K562 (cell line): Measurements from ENCODE around the gene PARD3B. TPM values are rescaled to one million over a fixed set of nuclear protein-coding genes. Genes with fewer than 3 reads are reported as not detected.

Experiments
- ATAC-seq: fragments of 200-7000 bp; cut with Tn5 transposase; 3 replicates; pipeline ENCODE4 v1.9.1; 2020; ENCODE audit warnings: moderate library complexity
- BruUV-seq: library from RNA; stranded (reverse); fragments of 400-500 nt; replicated peaks from 2 replicates; lab custom pipeline; 2021; lab: Mats Ljungman, UMichigan
- CTCF ChIA-PET: fragments of 300-600 bp; formaldehyde crosslinking; extraction: SDS; loops from one replicate; lab custom pipeline; 2021; ENCODE audit warnings: low intra/inter-chr PET ratio; lab: Yijun Ruan, JAX
- POLR2A ChIA-PET: fragments of 300-600, 350-650 bp; sonication (Branson Sonifier 250); formaldehyde crosslinking; extraction: SDS; loops from one replicate; lab custom pipeline; 2021; ENCODE audit warnings: antibody characterized with exemption, inconsistent platforms; lab: Yijun Ruan, JAX
- DNase-seq, 4 experiments: peaks; one replicate each; pipeline versions ENCODE4 v3.0.0 to v3.0.0-alpha.2; 2011 to 2018; ENCODE audit warnings: low spot score in 3 of 4, mixed read lengths in 3 of 4; ENCODE audit errors: extremely low read depth in 1 of 4
- FAIRE-seq: peaks from 2 replicates; lab custom pipeline; 2011; peaks lifted over from hg19 to GRCh38; lab: Jason Lieb, UNC
- H2AFZ ChIP-seq: 2 replicates; pipeline ENCODE4 v1.6.0; 2011; ENCODE audit warnings: low read depth, low read length, control low read depth, inconsistent platforms
- H3K27ac ChIP-seq: fragments of 200-600 bp; 3 replicates; pipeline ENCODE4 v1.8.0; 2011; ENCODE audit warnings: low read depth, mild to moderate bottlenecking, control low read depth, inconsistent platforms, low read length, moderate library complexity, mixed read lengths; ENCODE audit errors: extremely low read depth
- H3K27me3 ChIP-seq, 2 experiments: fragments of 300-600 bp in 1 of 2; 2 replicates in 1 of 2; 3 replicates in 1 of 2; pipeline versions ENCODE4 v1.6.0 to v1.8.0; 2011; ENCODE audit warnings: inconsistent platforms in 2 of 2, low read length in 2 of 2, mild to moderate bottlenecking in 1 of 2, mixed read lengths in 1 of 2, moderate library complexity in 1 of 2; ENCODE audit not compliant: control insufficient read depth in 2 of 2, insufficient read depth in 2 of 2
- H3K36me3 ChIP-seq: fragments of 300-600 bp; 3 replicates; pipeline ENCODE4 v1.8.0; 2011; ENCODE audit warnings: mild to moderate bottlenecking, low read length, inconsistent platforms; ENCODE audit not compliant: control insufficient read depth, insufficient read depth
- H3K4me1 ChIP-seq, 2 experiments: fragments of 200-600 bp in 1 of 2; replicated peaks in 1 of 2; 2 replicates in 1 of 2; 3 replicates in 1 of 2; pipeline versions ENCODE4 v1.5.1 to v1.8.0; 2011; ENCODE audit warnings: inconsistent platforms in 2 of 2, low read length in 2 of 2, mild to moderate bottlenecking in 1 of 2, mixed read lengths in 1 of 2, moderate library complexity in 1 of 2; ENCODE audit not compliant: control insufficient read depth in 2 of 2, insufficient read depth in 2 of 2
- H3K4me2 ChIP-seq: 2 replicates; pipeline ENCODE4 v1.6.1; 2011; ENCODE audit warnings: low read length, control low read depth, inconsistent platforms, mixed read lengths; ENCODE audit not compliant: insufficient read depth
- H3K4me3 ChIP-seq: fragments of 200-600 bp; sonication (generic), shearing (Covaris generic); 2 replicates; pipeline ENCODE4 v1.5.1; 2016; ENCODE audit warnings: control low read depth, inconsistent platforms
- H3K79me2 ChIP-seq: fragments of 200-600 bp; 3 replicates; pipeline ENCODE4 v1.8.0; 2011; ENCODE audit warnings: low read length, inconsistent platforms; ENCODE audit not compliant: control insufficient read depth, insufficient read depth
- H3K9ac ChIP-seq, 2 experiments: 2 replicates each; pipeline versions ENCODE4 v1.6.0 to v1.6.1; 2011; ENCODE audit warnings: low read depth in 2 of 2, low read length in 2 of 2, control low read depth in 1 of 2, inconsistent platforms in 1 of 2, mild to moderate bottlenecking in 1 of 2, mixed read lengths in 1 of 2; ENCODE audit not compliant: insufficient read depth in 1 of 2
- H3K9me1 ChIP-seq: one replicate; pipeline ENCODE4 v1.6.0; 2011; ENCODE audit warnings: inconsistent platforms, mild to moderate bottlenecking, low read length, moderate library complexity; ENCODE audit not compliant: control insufficient read depth, insufficient read depth
- H3K9me3 ChIP-seq: replicated peaks from 2 replicates; pipeline ENCODE4 v1.5.1; 2011; ENCODE audit warnings: low read depth, low read length, inconsistent platforms; ENCODE audit not compliant: control insufficient read depth, insufficient read depth
- H4K20me1 ChIP-seq: replicated peaks from 2 replicates; pipeline ENCODE4 v1.6.1; 2011; ENCODE audit warnings: low read length, inconsistent platforms, mixed read lengths; ENCODE audit not compliant: control insufficient read depth, insufficient read depth
- E2F4 ChIP-seq: sonication (generic); formaldehyde crosslinking; IDR thresholded peaks from 2 replicates; pipeline ENCODE4 v1.8.0; 2022; ENCODE audit warnings: mild to moderate bottlenecking, low read depth, missing genetic modification reagents
- EHMT2 ChIP-seq: fragments of 450-650 bp; IDR thresholded peaks from 2 replicates; pipeline ENCODE4 v1.6.1; 2018; ENCODE audit warnings: antibody characterized with exemption
- ESRRB ChIP-seq: fragments of 250-450 bp; sonication (Bioruptor Pico); IDR thresholded peaks from 2 replicates; pipeline ENCODE4 v1.5.0; 2020; ENCODE audit warnings: mild to moderate bottlenecking, moderate library complexity, borderline replicate concordance
- FOXM1 ChIP-seq, 2 experiments: fragments of 450-650 bp in 1 of 2; sonication (generic) in 1 of 2; formaldehyde crosslinking in 1 of 2; IDR thresholded peaks; 2 replicates each; pipeline versions ENCODE4 v1.6.1 to v1.9.0; 2017 to 2022; ENCODE audit warnings: low read depth in 2 of 2, mild to moderate bottlenecking in 2 of 2, missing genetic modification reagents in 1 of 2, moderate library complexity in 1 of 2
- HMGXB4 ChIP-seq: sonication (generic); formaldehyde crosslinking; IDR thresholded peaks from 2 replicates; pipeline ENCODE4 v1.8.1; 2023; ENCODE audit warnings: mild to moderate bottlenecking, missing genetic modification reagents
- MAFK ChIP-seq: IDR thresholded peaks from 2 replicates; pipeline ENCODE4 v1.6.1; 2011; ENCODE audit warnings: low read length, improper control_type of control experiment
- MBD2 ChIP-seq: sonication (generic); IDR thresholded peaks from 2 replicates; pipeline ENCODE4 v1.6.1; 2016; ENCODE audit warnings: low read depth, borderline replicate concordance
- PKNOX1 ChIP-seq: fragments of 450-650 bp; IDR thresholded peaks from 2 replicates; pipeline ENCODE4 v1.6.1; 2016
- PPARD ChIP-seq: fragments of 250-450 bp; sonication (Bioruptor Pico); IDR thresholded peaks from 2 replicates; pipeline ENCODE4 v1.8.0; 2022; ENCODE audit warnings: inconsistent platforms, mild to moderate bottlenecking, moderate library complexity
- WGBS: fragments of 100-300 bp; shearing (Covaris generic); methylation state at CpG from one replicate; pipeline ENCODE4 v1.1.6; 2016; ENCODE audit warnings: low coverage, mixed read lengths; ENCODE audit not compliant: insufficient coverage; ENCODE audit errors: missing lambda C conversion rate; 5-methylcytosine and 5-hydroxymethylcytosine counted together
- in situ Hi-C: fragments of 300-500 bp; cut with MboI; formaldehyde crosslinking; loops from 4 replicates; pipeline ENCODE4 v1.15.0; 2018; ENCODE audit warnings: inconsistent platforms, mixed read lengths
- intact Hi-C: fragments of 100-400 bp; cut with micrococcal nuclease; formaldehyde crosslinking; loops from 2 replicates; pipeline ENCODE4 v1.14.2; 2022
- polyA plus RNA-seq, 8 experiments: library from polyadenylated mRNA; depleted of rRNA in 4 of 8; stranded (reverse) in 5 of 8; unstranded in 3 of 8; fragments of >200 nt; fragmentation: Nextera tagmentation in 2 of 8; fragmentation: Illumina TruSeq in 1 of 8; extraction: Ambion mirVana in 2 of 8; extraction: Trizol in 1 of 8; gene quantifications; 2 replicates each; pipeline versions ENCODE4 v1.2.1 to v1.2.3, GENCODE V29; 2011 to 2014; ENCODE audit warnings: inconsistent platforms in 1 of 8, missing spikeins in 1 of 8
- total RNA-seq, 7 experiments: library from RNA; depleted of rRNA in 6 of 7; stranded (reverse); fragments of >200 nt in 6 of 7; fragmentation: Illumina TruSeq in 2 of 7; extraction: Trizol in 2 of 7; gene quantifications; 2 replicates each; pipeline versions ENCODE4 v1.2.1 to v1.2.3, GENCODE V29; 2011 to 2021; ENCODE audit warnings: low replicate concordance in 1 of 7

Gene PARD3B
- total and polyA plus RNA-seq, 9 of the 15 experiments (the other 6 are each of a cell fraction or from before 2014, with no cell fraction given): 0.15 to 3.0 (median 1.1) TPM

- Histone ChIP-seq H4K20me1 (no peaks in the 10 kb centered on the region), H3K9me1 (no peaks in the 10 kb centered on the region), H3K9ac (no peak overlapping the region), H3K9me3 (no peaks in the 10 kb centered on the region), H3K4me2 (no peak overlapping the region), H3K4me3 (no peak overlapping the region), H2AFZ (no peak overlapping the region), H3K79me2 (no peaks in the 10 kb centered on the region), H3K36me3 (no peaks in the 10 kb centered on the region), H3K27ac (no peak overlapping the region), H3K27me3 (peaks cover 0 to 7% of the 10 kb centered on the region in 2 experiments; a peak in 1 of 5 replicates), H3K4me1 (no peaks in the 10 kb centered on the region)
- in situ Hi-C loops (no loop called here), intact Hi-C loops (no loop called here)
- ChIA-PET POLR2A (no interaction called here), CTCF (no interaction called here)
- WGBS: 0% methylated on average over 3 of the region's 5 CpGs
- ATAC-seq (no peak), FAIRE-seq (no peak), DNase-seq (no peak)
- TF ChIP-seq MBD2: no peak
- TF ChIP-seq EHMT2: no peak
- TF ChIP-seq E2F4 (CRISPR knock-in tag): no peak
- BruUV-seq: no TSS peak
These were observed 1098.7 kb downstream of the PARD3B start for GRCh38 chr2:205644018-205644417.

- H3K9me3 ChIP-seq: no peaks in the 10 kb centered on the region
- no peaks in the 10 kb centered on the region for H3K79me2 ChIP-seq
- DNase-seq (no peak), ATAC-seq (no peak), FAIRE-seq (no peak)
- no peaks in the 10 kb centered on the region for H3K9me1 ChIP-seq
- H4K20me1 ChIP-seq: no peaks in the 10 kb centered on the region
- H3K4me2 ChIP-seq: no peak overlapping the region
- H2AFZ ChIP-seq: no peak overlapping the region
- in situ Hi-C loops (no loop called here), intact Hi-C loops (no loop called here)
- peaks cover 0 to 10% of the 10 kb centered on the region in 2 experiments; a peak in 1 of 5 replicates for H3K27me3 ChIP-seq
- no peaks in the 10 kb centered on the region for H3K36me3 ChIP-seq
- ChIA-PET POLR2A (no interaction called here), CTCF (no interaction called here)
- no peak overlapping the region for H3K4me3 ChIP-seq
- H3K9ac ChIP-seq: no peak overlapping the region
- H3K27ac ChIP-seq: no peak overlapping the region
- no peaks in the 10 kb centered on the region for H3K4me1 ChIP-seq
- no TSS peak for BruUV-seq
- 1% methylated on average over 8 of the region's 8 CpGs for WGBS
- TF ChIP-seq HMGXB4 (CRISPR knock-in tag) (no peak), PPARD (CRISPR knock-in tag) (no peak), FOXM1 (IDR thresholded peaks at IDR 0.05; ENCODE audit: low read depth) (no peak), FOXM1 (CRISPR knock-in tag; IDR thresholded peaks at IDR 0.05; ENCODE audit: low read depth) (no peak), PKNOX1 (no peak), MAFK (no peak), ESRRB (no peak)
These were observed 1101.4 kb downstream of the PARD3B start for GRCh38 chr2:205646680-205647079.
